ENCODE results near the gene KDSR. TPM values are rescaled to one million over a fixed set of nuclear protein-coding genes. Genes with fewer than 3 reads are reported as not detected.

Gene KDSR
- total RNA-seq, 1 donor from 2014 or later = 36.8 TPM

- DNase-seq = no peak
Observed at GRCh38 chr18:63284173-63284799, 82.7 kb downstream of the KDSR start.

DNA sequence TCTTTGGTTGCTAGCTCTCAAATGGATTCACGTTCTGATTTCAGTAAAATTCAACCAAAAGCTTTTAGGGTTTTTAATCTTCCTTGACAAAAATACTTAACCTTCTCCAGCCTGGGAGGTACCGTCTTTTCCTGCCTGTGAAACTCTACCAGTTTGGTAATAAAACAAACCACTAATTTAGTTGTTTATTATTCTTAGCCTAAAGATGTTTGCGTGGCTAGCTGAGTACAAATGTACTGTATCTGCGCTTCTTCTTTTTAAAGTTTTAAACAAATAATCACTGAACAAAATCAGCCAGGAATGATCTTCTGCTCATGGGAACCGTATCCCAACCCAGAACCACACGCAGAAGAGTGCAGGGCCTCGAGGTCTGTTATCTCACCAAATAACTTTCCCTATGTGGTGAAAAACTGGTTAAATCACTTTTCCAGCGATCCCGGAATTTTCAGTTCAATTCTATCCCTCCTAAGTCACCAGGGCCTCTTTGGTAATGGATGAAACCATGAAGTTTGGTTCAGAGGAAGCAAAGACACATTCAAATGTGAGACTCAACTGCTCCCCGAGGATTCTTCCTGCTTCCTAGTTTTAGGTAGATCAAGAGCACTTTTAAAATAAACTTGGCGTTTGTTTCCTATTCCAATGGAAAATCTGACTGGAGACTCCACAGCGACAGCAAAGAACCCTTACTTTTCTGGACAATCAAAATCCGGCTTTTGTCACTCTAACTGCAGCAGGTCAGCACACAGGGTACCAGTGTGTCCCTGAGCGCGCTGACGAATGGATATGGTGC, 83.5 kb downstream of the KDSR start:
- no peak for DNase-seq

DNA sequence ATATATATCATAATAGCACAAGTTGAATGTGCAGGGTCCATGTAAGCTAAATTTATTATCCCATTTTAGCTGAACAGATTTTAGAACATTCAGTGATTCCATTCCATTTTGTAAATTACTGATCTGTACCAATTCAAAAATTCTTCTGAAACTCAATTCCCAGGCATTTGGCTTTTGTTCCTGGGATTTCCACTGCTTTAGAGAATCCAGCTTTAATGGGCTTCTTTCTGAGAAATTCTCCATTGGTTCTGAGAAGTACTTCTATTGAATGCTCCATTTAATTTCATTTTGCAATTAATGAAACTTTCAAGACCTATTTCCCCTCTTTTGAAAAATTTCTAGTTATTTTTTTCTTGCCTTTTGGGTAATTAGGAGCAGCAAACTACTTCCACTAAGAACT, 84.2 kb downstream of the KDSR start:
- DNase-seq = no peak

Other genes with a start within 250 kb of the KDSR start
- 32.2 TPM for gene BCL2, start 47.4 kb downstream of the KDSR start, total RNA-seq
- gene VPS4B, start 55.3 kb upstream of the KDSR start, total RNA-seq = 46.6 TPM
- 130 TPM for gene SERPINB5, start 109.8 kb upstream of the KDSR start, total RNA-seq
- gene SERPINB12, start 175.2 kb upstream of the KDSR start, total RNA-seq = 64.6 TPM
- 21.2 TPM for gene SERPINB13, start 220.1 kb upstream of the KDSR start, total RNA-seq

All from skin of body (tissue), 2 donors.